ENCODE data around the gene RANBP1.

The RANBP1 gene

DNA sequence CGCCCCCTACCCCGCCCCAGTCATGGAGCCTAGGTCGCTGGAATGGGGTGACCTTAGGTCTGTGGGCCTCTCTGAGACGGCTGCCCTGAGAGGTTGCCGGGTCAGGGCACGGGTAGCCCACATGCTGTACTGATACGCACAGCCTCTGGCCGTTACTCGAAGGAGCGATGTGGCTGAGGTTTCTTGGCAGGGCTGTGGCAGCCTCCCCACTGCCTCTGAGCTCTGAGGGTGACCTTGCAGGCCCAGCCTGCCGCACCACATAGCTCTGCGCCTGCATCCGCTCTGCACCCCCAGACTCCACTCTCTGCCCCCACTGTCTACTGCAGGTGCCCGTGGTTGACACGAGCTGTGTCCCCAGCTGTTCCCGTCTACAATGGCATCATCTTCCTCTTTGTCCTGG, 23.0 kb downstream of the RANBP1 start:
- DNase-seq = no peak

DNA sequence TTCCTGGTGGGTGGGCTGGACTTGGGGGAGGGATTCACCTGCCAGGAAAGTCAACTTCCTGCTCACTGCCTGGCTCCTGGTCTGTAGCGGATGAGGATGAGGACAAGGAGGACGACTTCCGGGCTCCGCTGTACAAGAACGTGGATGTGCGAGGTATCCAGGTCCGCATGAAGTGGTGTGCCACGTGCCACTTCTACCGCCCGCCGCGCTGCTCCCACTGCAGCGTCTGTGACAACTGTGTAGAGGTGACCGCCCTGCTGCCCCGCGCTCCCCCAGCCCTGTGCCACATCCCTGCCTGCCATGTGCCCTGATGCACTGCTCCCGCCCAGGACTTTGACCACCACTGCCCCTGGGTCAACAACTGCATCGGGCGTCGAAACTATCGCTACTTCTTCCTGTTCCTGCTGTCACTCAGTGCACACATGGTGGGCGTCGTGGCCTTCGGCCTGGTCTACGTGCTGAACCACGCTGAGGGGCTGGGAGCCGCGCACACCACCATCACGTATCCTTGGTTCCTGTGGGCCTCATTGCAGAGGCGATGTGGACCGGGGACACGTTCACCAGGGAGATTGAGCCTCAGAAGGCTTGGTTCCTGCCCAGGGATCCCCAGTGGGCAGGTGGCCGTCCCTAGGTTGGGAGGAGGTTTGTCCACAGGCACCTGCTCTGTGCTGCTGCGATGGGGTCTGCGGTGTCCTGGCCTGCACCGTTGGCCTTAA, 23.6 kb downstream of the RANBP1 start:
- DNase-seq = no peak

GRCh38 chr22:20140107-20140445, 24.2 kb downstream of the RANBP1 start:
- no peak for DNase-seq

DNA sequence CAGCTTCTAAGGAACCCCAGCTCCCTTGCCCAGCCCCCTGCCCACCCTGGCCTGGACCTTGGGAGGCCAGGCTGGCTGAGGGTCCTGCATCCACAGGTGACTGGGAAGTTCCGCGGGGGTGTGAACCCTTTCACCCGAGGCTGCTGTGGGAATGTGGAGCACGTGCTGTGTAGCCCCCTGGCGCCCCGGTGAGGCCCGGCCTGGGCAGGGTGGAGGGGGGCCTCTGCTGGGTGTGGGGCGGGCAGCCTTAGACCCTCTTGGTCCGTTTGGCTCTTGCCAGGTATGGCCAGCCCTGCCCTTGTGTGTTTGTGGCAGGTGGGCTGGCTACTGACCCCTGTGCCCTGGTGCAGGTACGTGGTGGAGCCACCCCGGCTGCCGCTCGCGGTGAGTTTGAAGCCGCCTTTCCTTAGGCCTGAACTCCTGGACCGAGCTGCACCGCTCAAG, 24.6 kb downstream of the RANBP1 start:
- DNase-seq = no peak

DNA sequence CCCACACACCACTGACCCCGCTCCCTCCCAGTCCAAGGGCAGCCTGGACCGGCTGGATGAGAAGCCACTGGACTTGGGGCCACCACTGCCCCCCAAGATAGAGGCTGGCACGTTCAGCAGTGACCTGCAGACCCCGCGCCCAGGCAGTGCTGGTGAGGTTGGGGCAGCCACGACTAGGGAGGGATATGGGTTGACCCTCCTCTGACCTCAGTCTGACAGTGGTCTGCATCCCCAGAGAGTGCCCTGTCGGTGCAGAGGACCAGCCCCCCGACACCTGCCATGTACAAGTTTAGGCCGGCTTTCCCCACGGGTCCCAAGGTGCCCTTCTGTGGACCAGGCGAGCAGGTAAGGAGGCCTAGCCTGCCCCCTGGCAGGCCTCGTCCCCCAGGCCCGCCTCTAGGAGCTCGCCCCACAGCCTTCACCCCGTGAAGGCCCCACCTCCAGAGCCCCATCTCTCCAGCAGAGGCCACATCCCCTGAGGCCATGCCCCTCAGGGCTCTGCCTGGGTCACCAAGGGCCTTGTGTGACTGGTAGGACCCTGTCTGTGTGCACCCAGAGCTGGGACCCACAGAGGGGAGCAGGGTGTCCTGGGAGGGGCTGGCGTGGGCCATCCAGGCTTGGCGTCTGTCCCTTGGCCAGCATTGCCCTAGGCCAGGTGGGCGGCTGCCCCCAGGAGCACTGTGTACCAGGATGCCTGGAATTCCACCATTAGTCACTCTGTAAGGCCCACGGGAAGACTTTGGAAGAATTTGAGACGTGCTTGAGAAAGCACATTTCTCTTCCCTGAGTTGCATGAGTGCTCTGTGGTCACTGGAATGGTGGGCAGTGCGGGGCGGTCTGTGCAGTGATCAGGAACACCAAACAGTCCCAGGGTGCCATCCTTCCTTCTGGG, 25.5 kb downstream of the RANBP1 start:
- no peak for DNase-seq

DNA sequence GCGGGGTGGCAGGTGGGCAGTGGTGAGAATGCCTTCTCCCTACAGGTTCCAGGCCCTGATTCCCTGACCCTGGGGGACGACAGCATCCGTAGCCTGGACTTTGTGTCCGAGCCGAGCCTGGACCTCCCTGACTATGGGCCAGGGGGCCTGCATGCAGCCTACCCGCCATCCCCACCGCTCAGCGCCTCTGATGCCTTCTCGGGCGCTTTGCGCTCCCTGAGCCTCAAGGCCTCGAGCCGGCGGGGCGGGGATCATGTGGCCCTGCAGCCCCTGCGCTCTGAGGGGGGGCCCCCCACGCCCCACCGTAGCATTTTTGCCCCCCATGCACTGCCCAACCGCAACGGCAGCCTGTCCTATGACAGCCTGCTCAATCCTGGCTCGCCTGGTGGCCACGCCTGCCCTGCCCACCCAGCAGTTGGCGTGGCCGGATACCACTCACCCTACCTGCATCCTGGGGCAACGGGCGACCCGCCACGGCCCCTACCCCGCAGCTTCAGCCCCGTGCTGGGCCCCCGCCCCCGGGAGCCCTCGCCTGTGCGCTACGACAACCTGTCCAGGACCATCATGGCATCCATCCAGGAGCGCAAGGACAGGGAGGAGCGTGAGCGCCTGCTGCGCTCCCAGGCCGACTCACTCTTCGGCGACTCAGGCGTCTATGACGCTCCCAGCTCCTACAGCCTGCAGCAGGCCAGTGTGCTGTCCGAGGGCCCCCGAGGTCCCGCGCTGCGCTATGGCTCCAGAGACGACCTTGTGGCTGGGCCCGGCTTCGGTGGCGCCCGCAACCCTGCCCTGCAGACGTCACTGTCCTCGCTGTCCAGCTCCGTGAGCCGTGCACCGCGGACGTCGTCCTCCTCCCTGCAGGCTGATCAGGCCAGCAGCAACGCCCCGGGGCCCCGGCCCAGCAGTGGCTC, 27.1 kb downstream of the RANBP1 start:
- no peak for DNase-seq

DNA sequence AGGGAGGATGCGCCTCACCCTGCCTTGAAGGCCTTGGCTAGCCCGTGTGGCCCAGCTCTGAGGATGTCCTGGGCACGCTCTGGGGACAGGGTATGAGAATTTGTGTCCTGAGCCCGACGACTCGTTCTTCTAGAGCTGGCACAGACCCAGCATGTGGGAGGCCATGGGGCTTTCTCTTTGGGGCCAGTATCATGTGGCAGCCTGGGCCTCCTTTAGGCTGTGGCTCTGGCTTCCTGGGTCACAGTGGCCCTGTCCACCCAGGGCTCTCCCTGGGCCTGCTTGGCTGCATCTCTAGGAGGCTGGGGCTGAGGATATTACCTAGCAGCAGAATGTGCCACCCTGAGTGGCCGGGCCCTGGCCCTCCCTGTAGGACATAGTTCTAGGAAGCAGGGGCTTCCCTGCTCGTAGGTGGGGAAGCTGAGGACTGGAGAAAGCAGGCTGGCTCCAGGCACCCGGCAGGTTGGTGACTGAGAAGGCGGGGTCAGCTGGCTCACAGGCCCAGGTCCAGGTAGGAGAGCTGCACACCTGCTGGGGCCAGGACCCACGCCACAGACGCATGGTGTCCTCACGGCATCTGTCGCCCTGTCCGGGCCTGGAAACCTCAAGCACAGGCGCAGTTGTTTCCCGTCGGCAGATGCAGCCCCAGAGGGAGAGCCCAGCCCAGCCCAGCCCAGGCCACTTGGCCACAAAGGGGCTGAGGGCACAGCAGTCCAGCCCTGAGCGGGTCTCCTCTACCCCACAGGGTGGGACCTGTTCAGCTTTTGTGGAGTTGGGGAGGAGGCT, 28.2 kb downstream of the RANBP1 start:
- no peak for DNase-seq

- no peak for DNase-seq
These were observed 29.4 kb downstream of the RANBP1 start for GRCh38 chr22:20145206-20145831.

GRCh38 chr22:20145832-20146223, 29.9 kb downstream of the RANBP1 start:
- no peak for DNase-seq

- DNase-seq = no peak
These were observed 30.9 kb downstream of the RANBP1 start for GRCh38 chr22:20146777-20147176.

DNA sequence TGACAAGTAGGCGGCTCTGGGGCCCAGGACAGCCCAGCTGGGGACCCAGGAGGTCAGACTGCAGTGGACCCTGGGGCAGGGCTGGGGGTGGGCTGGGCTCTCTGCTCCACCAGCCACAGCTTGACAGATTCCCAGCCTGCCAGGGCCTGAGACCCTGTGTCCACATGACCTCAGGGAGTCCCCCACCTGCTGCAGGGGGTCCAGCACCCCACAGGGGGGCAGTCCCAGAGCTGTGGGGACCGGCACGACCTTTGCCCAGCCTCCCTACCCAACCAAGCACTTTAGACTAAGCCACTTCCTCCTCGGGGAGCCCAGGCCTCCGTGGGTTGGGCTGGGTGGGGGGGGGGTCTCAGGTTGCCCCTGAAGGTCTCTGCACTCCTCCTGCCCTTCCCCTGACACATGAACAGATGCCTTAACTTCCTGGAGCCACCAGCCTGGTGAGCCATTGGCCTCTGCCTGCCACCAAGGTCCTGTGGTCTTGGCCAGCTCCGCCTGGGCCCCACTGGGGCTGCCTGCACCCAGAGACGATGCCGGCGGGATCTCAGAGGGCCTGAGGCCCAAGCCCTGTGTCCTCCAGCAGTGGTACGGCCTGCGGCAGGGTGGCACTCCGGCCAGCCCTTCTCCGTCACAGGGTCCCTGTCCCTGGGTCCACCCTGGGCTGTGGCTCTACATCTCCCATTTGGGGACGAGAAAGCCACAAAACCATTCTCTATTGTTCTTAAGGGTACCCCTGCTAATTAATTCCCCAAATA, 31.5 kb downstream of the RANBP1 start:
- DNase-seq = no peak

- no peak for DNase-seq
These were observed 32.5 kb downstream of the RANBP1 start for GRCh38 chr22:20148414-20148813.

DNA sequence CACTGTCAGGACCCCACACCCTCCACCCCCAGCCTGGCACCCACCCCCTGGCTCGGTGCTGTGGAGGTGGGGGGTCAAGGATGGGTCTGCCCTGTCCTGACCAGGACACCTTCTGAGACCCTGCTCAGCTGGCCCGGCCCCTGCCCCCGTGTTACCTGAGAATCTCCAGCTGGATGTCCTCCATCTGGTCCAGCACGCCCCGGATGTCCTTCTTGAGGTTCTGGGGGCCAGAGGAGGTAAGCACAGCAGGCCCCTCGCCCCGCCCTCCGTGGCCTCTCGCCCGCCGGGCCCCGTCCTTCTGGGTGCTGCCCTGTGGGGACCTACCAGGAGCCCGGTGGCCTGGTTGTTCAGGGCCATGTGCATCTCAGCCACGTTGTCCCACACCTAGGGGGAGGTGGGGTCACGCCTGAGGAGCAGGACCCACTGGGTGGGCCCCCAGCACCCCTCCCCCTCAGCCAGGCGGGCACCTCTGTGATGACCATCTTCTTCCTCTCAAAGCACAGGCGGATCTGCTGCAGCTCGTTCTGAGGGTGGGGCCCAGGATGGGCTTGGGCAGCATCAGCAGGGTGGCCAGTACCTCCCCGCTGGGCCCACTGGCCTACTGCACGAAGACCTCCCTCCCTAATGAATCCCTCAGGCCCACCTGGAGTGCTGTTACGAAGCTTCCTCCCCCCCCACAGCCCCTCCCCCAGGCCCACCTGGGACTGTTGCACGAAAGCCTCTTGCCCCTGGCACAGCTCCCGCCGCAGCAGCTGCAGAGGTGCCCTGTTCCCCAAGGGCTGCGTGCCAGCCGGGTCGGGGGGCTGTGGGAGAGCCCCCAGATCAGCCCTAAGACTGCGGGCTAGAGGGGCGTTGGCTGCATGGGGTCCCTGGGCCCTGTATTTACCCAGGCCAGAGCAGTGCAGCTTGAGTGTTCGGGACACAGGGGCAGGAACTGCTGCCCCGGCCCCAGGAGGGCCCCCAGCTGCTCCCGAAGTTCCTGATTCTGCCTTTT, 33.6 kb downstream of the RANBP1 start:
- no peak for DNase-seq

DNA sequence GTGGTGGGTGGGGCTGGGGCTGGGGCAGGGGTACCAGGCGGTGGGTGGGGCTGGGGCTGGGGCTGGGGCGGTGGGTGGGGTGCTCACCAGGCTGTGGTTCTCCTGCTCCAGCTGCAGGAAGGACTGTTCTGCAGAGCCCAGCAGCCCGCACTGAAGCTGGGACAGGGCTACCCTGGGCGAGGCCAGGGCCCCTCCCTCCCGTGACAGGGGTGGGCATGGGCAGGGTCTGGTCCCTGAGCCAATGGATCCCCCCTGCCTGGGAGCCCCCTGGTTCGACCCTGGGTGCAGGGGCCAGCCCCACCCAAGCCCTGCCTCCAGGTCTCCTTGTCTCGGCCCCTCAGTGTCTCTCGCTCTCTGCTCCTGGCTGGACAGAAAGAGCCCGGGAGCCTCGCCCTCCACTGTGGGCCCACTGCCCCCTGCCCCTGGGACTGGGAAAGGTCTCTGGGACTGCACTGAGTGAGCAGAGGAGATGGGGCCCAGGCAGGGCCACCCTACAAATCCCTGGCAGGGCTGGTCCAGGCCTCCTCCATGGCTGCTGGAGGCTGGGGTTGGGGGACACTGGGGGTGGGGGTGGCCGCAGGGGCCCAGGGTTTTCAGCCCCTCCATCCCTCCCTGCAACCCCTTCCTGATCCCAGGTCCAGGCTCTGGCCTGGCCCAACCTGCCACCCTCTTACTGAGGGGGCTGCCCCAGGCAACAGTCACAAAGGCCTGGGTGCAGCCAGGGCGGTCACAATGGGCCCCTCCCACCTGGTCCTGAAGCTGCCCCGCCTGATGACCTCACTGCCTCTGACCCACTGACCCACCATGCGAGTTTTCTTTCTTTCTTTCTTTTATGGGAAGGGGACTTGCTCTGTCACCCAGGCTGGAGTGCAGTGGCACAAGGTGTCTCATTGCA, 34.7 kb downstream of the RANBP1 start, which contains the start of gene CCDC188:
CCDC188 (minus strand) TSS at position 675 of the 895 bp plus-strand sequence; CDS start at position 606, 69 bp downstream.
- no peak for DNase-seq

- DNase-seq = no peak
These were observed 35.3 kb downstream of the RANBP1 start for GRCh38 chr22:20151276-20151588.

- no peak for DNase-seq
These were observed 36.6 kb downstream of the RANBP1 start for GRCh38 chr22:20152464-20152890.

DNA sequence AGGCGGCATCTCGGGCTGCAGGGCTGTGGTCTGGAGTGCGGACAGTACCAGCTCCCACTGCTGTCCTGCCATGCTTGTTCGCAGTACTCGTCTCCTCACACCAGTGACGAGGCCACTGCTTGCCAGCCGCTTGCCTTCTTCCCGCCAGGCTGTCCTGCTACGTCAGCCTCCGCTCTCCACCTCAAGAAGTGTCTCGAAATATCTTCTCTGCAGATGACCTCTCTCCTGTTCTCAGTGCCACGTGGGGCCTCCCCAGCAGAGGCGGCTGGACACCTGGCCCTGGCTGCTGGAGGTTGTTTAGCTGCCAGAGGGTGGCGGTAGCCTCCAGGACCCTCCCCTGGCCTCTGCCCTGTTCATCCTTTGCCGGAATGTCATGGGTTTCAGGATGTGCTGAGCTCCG, 38.0 kb downstream of the RANBP1 start:
- DNase-seq = no peak

DNA sequence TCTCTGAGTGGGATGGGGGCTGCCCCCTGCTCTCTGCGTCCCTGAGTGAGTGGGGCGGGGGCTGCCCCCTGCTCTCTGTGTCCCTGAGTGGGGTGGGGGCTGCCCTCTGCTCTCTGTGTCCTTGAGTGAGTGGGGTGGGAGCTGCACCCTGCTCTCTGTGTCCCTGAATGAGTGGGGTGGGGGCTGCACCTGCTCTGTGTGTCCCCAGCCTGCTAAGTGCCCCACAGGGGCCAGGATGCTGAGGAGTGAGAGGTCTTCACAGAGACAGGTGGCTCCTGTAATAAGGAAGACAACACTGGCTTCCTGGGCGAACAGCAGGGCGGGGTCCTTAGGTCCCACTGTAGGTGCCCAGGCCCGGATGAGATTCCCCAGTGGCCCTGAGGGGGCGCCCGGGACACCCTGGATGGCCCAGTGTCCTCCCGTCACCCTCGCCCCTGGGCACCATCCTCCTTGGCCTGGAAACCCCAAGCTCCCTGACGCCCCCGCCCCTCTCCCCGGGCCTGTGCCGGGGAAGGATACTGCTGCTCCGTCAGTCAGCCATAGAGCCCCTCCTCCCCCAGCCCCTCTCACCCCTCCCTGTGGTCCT, 38.8 kb downstream of the RANBP1 start:
- DNase-seq = no peak

Data from NK-92 treated with Interleukin-12 subunit alpha and Interleukin-12 subunit beta, amount 100 ng/mL, for 24 hours (cell line).